GM12892 (cell line): ENCODE measurements around the gene IL6ST.

Experiments
- POLR2A ChIP-seq: IDR thresholded peaks from 2 replicates; pipeline ENCODE4 v1.6.1; 2011; ENCODE audit warnings: low read depth, low read length, control low read depth
- POLR2AphosphoS5 ChIP-seq: IDR thresholded peaks from 2 replicates; pipeline ENCODE4 v1.6.1; 2011; ENCODE audit warnings: low read depth, low read length, control low read depth
- TAF1 ChIP-seq: IDR thresholded peaks from 2 replicates; pipeline ENCODE4 v1.6.1; 2011; ENCODE audit warnings: low read depth, mild to moderate bottlenecking, control low read depth, low read length, borderline replicate concordance

DNA sequence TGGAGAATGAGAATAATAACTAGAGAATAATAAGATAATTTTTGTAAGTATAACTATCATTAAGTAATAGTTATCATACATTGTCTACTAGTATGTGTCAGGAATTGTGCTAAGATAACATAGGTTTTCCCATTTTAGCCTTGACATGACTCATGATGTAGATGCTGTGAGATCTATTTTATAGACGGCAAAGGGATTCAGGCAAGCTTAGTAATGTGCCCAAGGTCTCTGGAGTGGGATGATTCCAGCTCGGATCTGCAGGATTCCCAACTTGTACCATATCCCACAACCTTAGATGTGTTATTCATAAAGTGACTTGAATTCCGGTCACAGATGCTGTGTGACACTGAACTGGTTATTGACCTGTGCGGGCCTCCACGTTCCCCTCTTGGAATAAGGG, 92.1 kb downstream of the IL6ST start:
- TF ChIP-seq POLR2A: no peak
- no peak for TF ChIP-seq POLR2AphosphoS5
- no peak for TF ChIP-seq TAF1
